ENCODE data around the gene DDX54. TPM values are rescaled to one million over a fixed set of nuclear protein-coding genes. Genes with fewer than 3 reads are reported as not detected.

Gene DDX54
- total RNA-seq, 1 donor from 2014 or later = 54.9 TPM

GRCh38 chr12:113114447-113115178 is 70.7 kb downstream of the DDX54 start:
- intact Hi-C loops (cut with DNase I) = no loop called here
- H3K4me1 ChIP-seq = no peaks in the 10 kb centered on the region
- no peaks in the 10 kb centered on the region for H3K9me3 ChIP-seq
- DNase-seq (no peak), ATAC-seq (no peak)
- H3K27me3 ChIP-seq (ENCODE audit: low read depth) = no peaks in the 10 kb centered on the region
- H3K27ac ChIP-seq = no peak overlapping the region
- no peaks in the 10 kb centered on the region for H3K36me3 ChIP-seq
- no peak overlapping the region for H3K4me3 ChIP-seq
- TF ChIP-seq, protein P1, sequence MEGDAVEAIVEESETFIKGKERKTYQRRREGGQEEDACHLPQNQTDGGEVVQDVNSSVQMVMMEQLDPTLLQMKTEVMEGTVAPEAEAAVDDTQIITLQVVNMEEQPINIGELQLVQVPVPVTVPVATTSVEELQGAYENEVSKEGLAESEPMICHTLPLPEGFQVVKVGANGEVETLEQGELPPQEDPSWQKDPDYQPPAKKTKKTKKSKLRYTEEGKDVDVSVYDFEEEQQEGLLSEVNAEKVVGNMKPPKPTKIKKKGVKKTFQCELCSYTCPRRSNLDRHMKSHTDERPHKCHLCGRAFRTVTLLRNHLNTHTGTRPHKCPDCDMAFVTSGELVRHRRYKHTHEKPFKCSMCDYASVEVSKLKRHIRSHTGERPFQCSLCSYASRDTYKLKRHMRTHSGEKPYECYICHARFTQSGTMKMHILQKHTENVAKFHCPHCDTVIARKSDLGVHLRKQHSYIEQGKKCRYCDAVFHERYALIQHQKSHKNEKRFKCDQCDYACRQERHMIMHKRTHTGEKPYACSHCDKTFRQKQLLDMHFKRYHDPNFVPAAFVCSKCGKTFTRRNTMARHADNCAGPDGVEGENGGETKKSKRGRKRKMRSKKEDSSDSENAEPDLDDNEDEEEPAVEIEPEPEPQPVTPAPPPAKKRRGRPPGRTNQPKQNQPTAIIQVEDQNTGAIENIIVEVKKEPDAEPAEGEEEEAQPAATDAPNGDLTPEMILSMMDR (IDR thresholded peaks at IDR 0.05) = no peak

DNA sequence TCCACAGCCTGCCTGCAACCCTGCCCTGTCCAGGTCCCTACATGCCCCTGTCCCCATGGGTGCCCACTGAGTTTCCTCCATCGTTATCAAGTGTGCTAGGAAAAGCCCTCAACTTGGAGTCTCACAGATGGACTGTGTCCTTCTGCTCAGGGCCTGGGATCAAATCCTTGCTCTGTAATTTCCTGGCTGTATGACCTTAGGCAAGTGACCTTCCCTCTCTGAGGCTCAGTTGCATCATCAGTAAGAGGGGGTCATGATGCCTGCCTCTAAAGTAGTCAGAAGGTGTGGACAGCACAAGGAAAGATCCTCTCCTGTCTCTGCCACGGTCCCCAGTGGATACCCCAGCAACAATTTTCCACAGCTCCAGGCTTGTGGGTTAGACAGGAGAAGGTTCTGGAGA is 71.9 kb downstream of the DDX54 start:
- no peak for DNase-seq
- intact Hi-C loops (cut with DNase I) = no loop called here
- Histone ChIP-seq H3K9me3 (no peaks in the 10 kb centered on the region), H3K36me3 (no peaks in the 10 kb centered on the region), H3K4me3 (no peak overlapping the region), H3K27ac (no peak overlapping the region), H3K27me3 (ENCODE audit: low read depth) (no peaks in the 10 kb centered on the region), H3K4me1 (no peaks in the 10 kb centered on the region)
- TF ChIP-seq, protein P1 (IDR thresholded peaks at IDR 0.05) = no peak
- ATAC-seq = no peak

DNA sequence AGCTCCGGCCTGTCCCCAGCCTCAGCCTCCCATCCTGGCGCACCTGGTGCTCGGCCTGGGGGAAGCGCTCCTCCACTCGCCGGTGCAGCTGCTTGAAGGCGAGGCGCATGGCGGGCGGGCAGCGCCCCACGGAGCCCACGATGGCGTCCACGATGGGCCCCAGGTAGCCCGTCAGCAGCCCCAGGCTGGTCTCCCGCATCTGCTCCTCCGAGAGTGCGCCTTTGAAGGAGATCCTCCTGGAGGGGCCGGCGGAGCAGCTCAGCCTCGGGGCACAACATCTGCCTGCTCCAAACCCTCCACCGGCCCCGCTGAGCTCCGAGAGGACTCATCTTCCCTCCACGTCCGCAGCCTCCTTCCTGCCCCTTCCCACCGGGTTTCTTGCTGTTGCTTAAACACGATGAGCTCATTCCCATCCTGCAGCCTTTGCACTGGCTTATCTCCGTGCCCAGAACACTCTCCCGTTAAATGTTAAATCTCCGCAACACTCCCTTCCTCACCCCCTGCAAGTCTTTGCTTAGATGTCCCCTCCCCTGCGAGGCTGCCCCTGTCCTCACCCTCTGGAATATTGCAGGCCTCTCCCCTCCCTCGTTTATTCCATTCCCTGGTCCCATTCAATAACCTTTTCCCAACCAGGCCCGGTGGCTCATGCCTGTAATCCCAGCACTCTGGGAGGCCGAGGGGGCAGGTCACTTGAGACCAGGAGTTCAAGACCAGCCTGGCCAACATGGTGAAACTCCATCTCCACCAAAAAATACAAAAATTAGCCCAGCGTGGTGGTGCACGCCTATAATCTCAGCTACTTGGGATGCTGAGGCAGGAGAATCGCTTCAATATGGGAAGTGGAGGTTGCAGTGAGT is 73.0 kb downstream of the DDX54 start:
- Histone ChIP-seq H3K4me3 (no peak overlapping the region), H3K27me3 (ENCODE audit: low read depth) (no peaks in the 10 kb centered on the region), H3K36me3 (no peaks in the 10 kb centered on the region), H3K4me1 (no peaks in the 10 kb centered on the region), H3K9me3 (no peaks in the 10 kb centered on the region), H3K27ac (no peak overlapping the region)
- intact Hi-C loops (cut with DNase I) = no loop called here
- TF ChIP-seq, protein P1 (IDR thresholded peaks at IDR 0.05) = no peak
- DNase-seq (no peak), ATAC-seq (no peak)

- Histone ChIP-seq H3K9me3 (no peaks in the 10 kb centered on the region), H3K4me3 (no peak overlapping the region), H3K27me3 (ENCODE audit: low read depth) (no peaks in the 10 kb centered on the region), H3K27ac (no peak overlapping the region), H3K36me3 (no peaks in the 10 kb centered on the region), H3K4me1 (no peaks in the 10 kb centered on the region)
- ATAC-seq (no peak), DNase-seq (no peak)
- intact Hi-C loops (cut with DNase I) = no loop called here
- TF ChIP-seq, protein P1 (IDR thresholded peaks at IDR 0.05) = no peak
Measured at GRCh38 chr12:113111247-113111646, 74.0 kb downstream of the DDX54 start.

DNA sequence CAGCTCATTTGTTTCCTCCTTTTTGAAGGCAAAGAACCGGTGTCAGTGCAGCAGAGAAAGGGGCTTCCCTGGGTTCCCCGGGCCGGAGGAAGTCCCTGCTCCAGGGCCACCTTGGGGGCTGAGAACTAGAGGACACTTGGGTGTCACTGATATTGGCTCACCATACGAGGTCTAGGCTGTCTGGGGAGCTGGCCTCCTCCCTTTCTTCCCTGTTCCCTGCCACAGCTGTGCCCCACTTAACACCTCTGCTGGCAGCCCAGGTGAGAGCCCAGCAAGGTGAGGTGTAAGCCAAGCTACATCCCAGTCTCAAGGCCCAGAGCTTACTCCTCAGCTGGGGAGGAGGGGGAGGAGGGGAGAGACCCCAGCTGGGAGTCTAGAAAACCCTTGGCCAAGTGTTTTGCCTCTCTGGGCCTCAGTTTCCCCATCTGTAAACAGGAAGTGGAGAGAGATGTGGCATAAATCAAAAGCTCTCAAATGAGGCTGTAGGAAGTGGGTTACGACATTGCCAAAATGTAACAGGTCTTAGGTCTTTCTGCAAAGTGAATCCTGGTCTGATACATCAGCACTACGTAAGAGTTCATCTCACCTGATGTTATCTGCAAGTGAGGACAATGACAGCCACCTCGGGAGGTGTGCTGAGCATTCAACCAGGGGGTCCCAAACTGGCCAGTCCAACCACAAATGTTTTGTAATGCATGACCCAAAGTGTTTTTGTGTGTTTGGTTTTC is 75.2 kb downstream of the DDX54 start:
- TF ChIP-seq, protein P1 (IDR thresholded peaks at IDR 0.05) = no peak
- DNase-seq = no peak
- intact Hi-C loops (cut with DNase I) = no loop called here

More for the DNA sequence above, 75.2 kb downstream of the DDX54 start:
- no peak overlapping the region for H3K27ac ChIP-seq
- no peak overlapping the region for H3K4me3 ChIP-seq
- H3K36me3 ChIP-seq = no peaks in the 10 kb centered on the region
- H3K4me1 ChIP-seq = no peaks in the 10 kb centered on the region
- H3K27me3 ChIP-seq (ENCODE audit: low read depth) = peaks cover 10% of the 10 kb centered on the region
- H3K9me3 ChIP-seq = no peaks in the 10 kb centered on the region
- ATAC-seq = no peak

Measured in lower lobe of right lung (tissue), 2 donors.